Hepatocyte (in vitro differentiated cells): ENCODE results near the gene ABR.
"Not testable (repeated sequence)": the region's sequence is repeated elsewhere in the genome, so short reads cannot be mapped to it uniquely, and the experiment has no call there.

ENCODE experiments used
- EZH2 ChIP-seq: fragments of 200-600 bp; sonication (generic); IDR thresholded peaks from 2 replicates; pipeline ENCODE4 v1.6.1; 2016; ENCODE audit warnings: antibody characterized with exemption, mild to moderate bottlenecking, borderline replicate concordance
- TF ChIP-seq, protein P1 (sequence below): fragments of 200-600 bp; sonication (generic); IDR thresholded peaks from 2 replicates; pipeline ENCODE4 v1.5.1; 2016; ENCODE audit warnings: antibody characterized with exemption, mild to moderate bottlenecking; ENCODE audit not compliant: poor library complexity

DNA sequence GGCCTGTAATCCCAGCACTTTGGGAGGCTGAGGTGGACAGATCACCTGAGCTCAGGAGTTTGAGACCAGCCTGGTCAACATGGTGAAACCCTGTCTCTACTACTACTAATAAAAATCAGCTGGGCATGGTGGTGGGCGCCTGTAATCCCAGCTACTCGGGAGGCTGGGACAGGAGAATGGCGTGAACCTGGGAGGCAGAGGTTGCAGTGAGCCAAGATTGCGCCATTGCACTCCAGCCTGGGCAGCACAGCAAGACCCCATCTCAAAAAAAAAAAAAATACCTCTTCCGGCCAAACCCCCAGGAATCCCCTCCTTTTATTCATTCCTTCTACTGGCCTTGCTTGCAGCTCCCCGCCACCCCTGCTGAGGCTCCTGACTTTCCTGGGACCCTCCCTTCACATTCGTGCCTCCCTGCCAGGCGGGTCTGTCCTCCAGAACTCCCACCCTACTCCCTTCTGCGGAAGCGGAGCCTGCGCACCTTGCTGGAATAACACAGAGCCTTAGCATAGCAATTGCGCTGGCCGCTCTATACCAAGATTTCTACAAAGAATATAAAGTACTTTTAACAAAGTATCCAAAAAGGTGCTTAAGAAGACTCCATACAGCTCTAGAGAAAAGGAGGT is 135.3 kb downstream of the ABR start:
- TF ChIP-seq, protein P1, sequence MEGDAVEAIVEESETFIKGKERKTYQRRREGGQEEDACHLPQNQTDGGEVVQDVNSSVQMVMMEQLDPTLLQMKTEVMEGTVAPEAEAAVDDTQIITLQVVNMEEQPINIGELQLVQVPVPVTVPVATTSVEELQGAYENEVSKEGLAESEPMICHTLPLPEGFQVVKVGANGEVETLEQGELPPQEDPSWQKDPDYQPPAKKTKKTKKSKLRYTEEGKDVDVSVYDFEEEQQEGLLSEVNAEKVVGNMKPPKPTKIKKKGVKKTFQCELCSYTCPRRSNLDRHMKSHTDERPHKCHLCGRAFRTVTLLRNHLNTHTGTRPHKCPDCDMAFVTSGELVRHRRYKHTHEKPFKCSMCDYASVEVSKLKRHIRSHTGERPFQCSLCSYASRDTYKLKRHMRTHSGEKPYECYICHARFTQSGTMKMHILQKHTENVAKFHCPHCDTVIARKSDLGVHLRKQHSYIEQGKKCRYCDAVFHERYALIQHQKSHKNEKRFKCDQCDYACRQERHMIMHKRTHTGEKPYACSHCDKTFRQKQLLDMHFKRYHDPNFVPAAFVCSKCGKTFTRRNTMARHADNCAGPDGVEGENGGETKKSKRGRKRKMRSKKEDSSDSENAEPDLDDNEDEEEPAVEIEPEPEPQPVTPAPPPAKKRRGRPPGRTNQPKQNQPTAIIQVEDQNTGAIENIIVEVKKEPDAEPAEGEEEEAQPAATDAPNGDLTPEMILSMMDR: not testable (repeated sequence)
- not testable (repeated sequence) for TF ChIP-seq EZH2
